ENCODE data around the gene BMP5.

BMP5 gene

GRCh38 chr6:55705451-55706440 lies 169.6 kb downstream of the BMP5 start:
- DNase-seq: no peak

GRCh38 chr6:55704421-55704820 lies 171.0 kb downstream of the BMP5 start:
- no peak for DNase-seq
